ENCODE measurements around the gene ANKFY1. TPM values are rescaled to one million over a fixed set of nuclear protein-coding genes. Genes with fewer than 3 reads are reported as not detected.

The ANKFY1 gene
- polyA plus RNA-seq, 3 donors, result 43.7 to 48.4 (median 44.5) TPM

DNA sequence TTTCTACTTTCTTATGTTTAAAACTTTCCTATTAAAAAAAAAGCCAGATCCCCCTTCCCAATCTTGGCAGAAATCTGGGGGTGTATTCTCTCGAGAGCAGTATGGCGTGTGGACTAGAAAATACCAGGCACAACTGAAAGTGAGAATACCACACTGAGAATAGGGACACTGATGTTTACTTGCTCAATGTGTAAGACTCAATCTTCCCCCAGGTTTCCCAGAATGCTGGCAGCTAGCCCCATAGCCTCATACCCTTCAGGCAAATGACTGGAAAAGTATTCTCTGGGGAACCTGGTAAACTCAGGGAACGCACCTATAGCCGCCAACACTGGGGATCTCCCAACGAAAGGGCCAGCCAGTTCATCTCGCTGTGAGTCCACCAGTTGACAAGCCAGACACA lies 136.2 kb downstream of the ANKFY1 start:
- no peak for DNase-seq (ENCODE audit: low read depth in 3 of 3, low spot score in 2 of 3)

DNA sequence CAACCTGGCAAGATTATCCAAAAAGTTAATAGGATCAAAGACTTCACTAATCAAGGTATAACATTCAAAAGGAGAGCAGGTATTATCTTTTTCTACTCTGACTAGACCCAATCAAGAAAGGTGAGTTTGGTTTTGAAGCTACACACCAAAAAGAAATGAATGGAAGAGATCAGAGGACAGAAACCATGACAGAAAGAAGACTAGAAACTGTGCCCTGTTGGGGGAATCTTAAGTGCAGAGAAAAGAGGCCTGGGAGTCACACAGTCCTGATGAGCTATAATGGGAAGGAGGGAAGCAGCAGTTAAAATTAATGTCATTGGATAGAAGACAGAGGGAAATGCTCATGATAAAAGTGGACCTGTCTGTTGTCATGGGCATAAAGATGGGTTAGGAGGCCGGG lies 138.2 kb downstream of the ANKFY1 start:
- no peak for DNase-seq (ENCODE audit: low read depth in 3 of 3, low spot score in 2 of 3)

GRCh38 chr17:4124999-4125398 lies 138.8 kb downstream of the ANKFY1 start:
- DNase-seq (ENCODE audit: low read depth in 3 of 3, low spot score in 2 of 3), result no peak

DNA sequence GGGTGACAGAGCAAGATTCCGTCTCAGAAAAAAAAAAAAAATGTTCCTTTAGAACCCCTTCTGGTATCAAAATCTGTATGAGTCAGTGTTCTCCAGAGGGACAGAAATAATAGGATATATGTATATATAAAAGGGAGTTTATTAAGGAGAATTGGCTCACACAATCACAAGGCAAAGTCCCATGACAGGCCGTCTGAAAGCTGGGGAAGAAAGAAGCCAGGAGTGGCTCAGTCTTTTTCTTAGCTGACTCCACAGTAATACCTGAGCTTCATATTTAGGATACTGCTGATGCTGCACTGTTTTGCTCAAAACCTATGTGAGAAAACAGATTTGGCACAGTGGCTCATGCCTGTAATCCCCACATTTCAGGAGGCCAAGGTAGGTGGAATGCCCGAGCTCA lies 143.4 kb downstream of the ANKFY1 start:
- DNase-seq (ENCODE audit: low read depth in 3 of 3, low spot score in 2 of 3), result no peak

GRCh38 chr17:4119299-4119698 lies 144.5 kb downstream of the ANKFY1 start:
- no peak for DNase-seq (ENCODE audit: low read depth in 3 of 3, low spot score in 2 of 3)

GRCh38 chr17:4118015-4118743 lies 145.6 kb downstream of the ANKFY1 start:
- DNase-seq (ENCODE audit: low read depth in 3 of 3, low spot score in 2 of 3), result no peak

- DNase-seq (ENCODE audit: low read depth in 3 of 3, low spot score in 2 of 3), result no peak
Observed at GRCh38 chr17:4116516-4116915, 147.3 kb downstream of the ANKFY1 start.

Other genes starting within 250 kb of the ANKFY1 start
- gene ZZEF1, start 120.9 kb downstream of the ANKFY1 start, polyA plus RNA-seq (ENCODE audit: insufficient read length in 3 of 3), result 10 to 100 TPM; 21.1 to 22.4 (median 21.6) TPM
- 10 to 100 TPM; 25.2 to 30.0 (median 27.7) TPM for gene CYB5D2, start 120.8 kb downstream of the ANKFY1 start, polyA plus RNA-seq (ENCODE audit: insufficient read length in 3 of 3)
- 10 to 100 TPM; 58.6 to 62.3 (median 61.6) TPM for gene UBE2G1, start 102.7 kb upstream of the ANKFY1 start, polyA plus RNA-seq (ENCODE audit: insufficient read length in 3 of 3)
- 1 to 10 TPM; 1.5 to 2.4 (median 1.9) TPM for gene SPNS3, start 170.0 kb upstream of the ANKFY1 start, polyA plus RNA-seq (ENCODE audit: insufficient read length in 3 of 3)
- gene SPNS2, start 234.9 kb upstream of the ANKFY1 start, polyA plus RNA-seq (ENCODE audit: insufficient read length in 3 of 3), result 10 to 100 TPM; 30.9 to 41.5 (median 37.0) TPM